Measurements from ENCODE around the gene SNX10.

SNX10 gene

GRCh38 chr7:26298472-26299058, 6.9 kb downstream of the SNX10 start:
- no peak for DNase-seq (ENCODE audit: low read depth)

GRCh38 chr7:26305090-26305868, 13.6 kb downstream of the SNX10 start:
- DNase-seq (ENCODE audit: low read depth): no peak

- DNase-seq (ENCODE audit: low read depth): no peak
Observed at GRCh38 chr7:26305869-26306665, 14.4 kb downstream of the SNX10 start.

- no peak for DNase-seq (ENCODE audit: low read depth)
Observed at GRCh38 chr7:26306790-26307189, 15.1 kb downstream of the SNX10 start.

GRCh38 chr7:26307226-26307625, 15.6 kb downstream of the SNX10 start:
- DNase-seq (ENCODE audit: low read depth): no peak

GRCh38 chr7:26307791-26308190, 16.1 kb downstream of the SNX10 start:
- no peak for DNase-seq (ENCODE audit: low read depth)

- no peak for DNase-seq (ENCODE audit: low read depth)
Observed at GRCh38 chr7:26308551-26308950, 16.9 kb downstream of the SNX10 start.

- DNase-seq (ENCODE audit: low read depth): no peak
Observed at GRCh38 chr7:26309089-26309488, 17.4 kb downstream of the SNX10 start.

- DNase-seq (ENCODE audit: low read depth): no peak
Observed at GRCh38 chr7:26311798-26312197, 20.1 kb downstream of the SNX10 start.

GRCh38 chr7:26317211-26317610, 25.5 kb downstream of the SNX10 start:
- DNase-seq (ENCODE audit: low read depth): no peak

- DNase-seq (ENCODE audit: low read depth): no peak
Observed at GRCh38 chr7:26318921-26319320, 27.3 kb downstream of the SNX10 start.

GRCh38 chr7:26319636-26320035, 28.0 kb downstream of the SNX10 start:
- DNase-seq (ENCODE audit: low read depth): no peak

GRCh38 chr7:26320878-26321277, 29.2 kb downstream of the SNX10 start:
- DNase-seq (ENCODE audit: low read depth): no peak

- DNase-seq (ENCODE audit: low read depth): no peak
Observed at GRCh38 chr7:26321435-26321834, 29.8 kb downstream of the SNX10 start.

GRCh38 chr7:26326211-26326610, 34.5 kb downstream of the SNX10 start:
- DNase-seq (ENCODE audit: low read depth): no peak

- no peak for DNase-seq (ENCODE audit: low read depth)
Observed at GRCh38 chr7:26328498-26329390, 37.1 kb downstream of the SNX10 start.

GRCh38 chr7:26329520-26330255, 38.0 kb downstream of the SNX10 start:
- no peak for DNase-seq (ENCODE audit: low read depth)

GRCh38 chr7:26331113-26331512, 39.5 kb downstream of the SNX10 start:
- no peak for DNase-seq (ENCODE audit: low read depth)

GRCh38 chr7:26331789-26332188, 40.1 kb downstream of the SNX10 start:
- DNase-seq (ENCODE audit: low read depth): no peak

GRCh38 chr7:26332698-26333097, 41.0 kb downstream of the SNX10 start:
- DNase-seq (ENCODE audit: low read depth): no peak

GRCh38 chr7:26334166-26334859, 42.7 kb downstream of the SNX10 start:
- no peak for DNase-seq (ENCODE audit: low read depth)

Data from GM04504 (cell line).